ENCODE measurements around the gene TRH. TPM values are rescaled to one million over a fixed set of nuclear protein-coding genes. Genes with fewer than 3 reads are reported as not detected.

TRH gene
- total and polyA plus RNA-seq, 2 of the 4 experiments (the other 2 are of a cell fraction): not detected

DNA sequence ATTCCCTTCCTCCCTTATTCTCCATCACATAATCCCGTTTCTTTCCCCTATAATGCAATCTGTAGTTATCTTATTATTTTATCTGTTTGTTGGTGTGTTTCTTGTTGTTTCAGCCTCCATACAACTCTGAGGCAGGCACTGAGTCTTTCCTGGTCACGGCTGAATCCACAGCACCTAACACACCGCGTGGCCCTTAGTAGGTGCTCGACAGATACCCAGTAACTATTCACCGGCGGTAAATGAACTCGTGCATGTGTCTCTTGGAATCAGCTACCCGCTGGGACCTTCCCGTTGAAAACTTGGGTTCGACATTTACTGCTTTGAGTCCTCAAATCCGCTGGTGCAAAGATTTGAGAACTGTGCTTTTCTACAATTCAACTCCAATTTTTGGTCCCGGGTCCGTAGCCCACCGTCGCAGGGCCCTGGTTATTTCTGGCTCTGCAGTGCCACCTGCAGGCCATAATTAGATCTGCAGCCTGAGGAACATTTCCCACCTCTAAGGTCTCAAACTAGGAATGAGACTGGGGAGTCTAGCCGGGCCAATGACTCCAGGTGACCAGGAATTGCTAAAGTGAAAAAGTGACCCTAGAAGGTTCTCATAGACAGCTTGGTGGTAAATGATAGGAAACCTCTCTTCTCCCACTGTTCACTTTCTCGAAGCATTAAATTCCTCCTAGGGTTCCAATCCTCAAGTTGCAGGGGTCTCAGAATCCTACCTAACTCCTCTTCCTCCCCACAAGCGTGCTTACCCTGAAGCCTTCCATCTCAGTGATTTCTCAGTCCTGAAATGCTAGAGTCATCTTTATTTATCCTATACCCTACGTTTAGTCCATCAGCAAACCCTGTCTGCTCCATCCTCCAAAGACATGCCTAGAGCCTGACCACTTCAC is 40.0 kb upstream of the TRH start:
- Histone ChIP-seq H3K9me3 (ENCODE audit: control insufficient read depth, insufficient read depth, low read length) (peaks cover 14% of the 10 kb centered on the region), H3K4me1 (ENCODE audit: control insufficient read depth, insufficient read depth, low read length) (0 out of 2 replicates have a peak, but pooled peaks cover 2% of the 10 kb centered on the region), H4K8ac (ENCODE audit: low read depth in 2 of 2, low read length in 2 of 2) (no peak overlapping the region), H3K56ac (ENCODE audit: extremely low read depth, insufficient read depth, low read length) (no peak overlapping the region), H4K20me1 (ENCODE audit: insufficient read depth, low read length) (no peaks in the 10 kb centered on the region), H2BK5ac (ENCODE audit: low read depth, low read length, poor library complexity, severe bottlenecking) (no peak overlapping the region), H3K9me1 (ENCODE audit: insufficient read depth, low read length) (no peaks in the 10 kb centered on the region), H3K18ac (ENCODE audit: low read depth, low read length) (no peak overlapping the region), H3K27me3 (ENCODE audit: control insufficient read depth, insufficient read depth, low read length) (peaks cover 21% of the 10 kb centered on the region), H3K27ac (ENCODE audit: insufficient read depth, low read length) (no peak overlapping the region), H2BK15ac (ENCODE audit: low read depth, low read length) (no peak overlapping the region), H3K79me1 (ENCODE audit: low read depth in 1 of 2, low read length in 2 of 2) (no peaks in the 10 kb centered on the region), H3K36me3 (ENCODE audit: control insufficient read depth, insufficient read depth, low read length) (no peaks in the 10 kb centered on the region), H3K23ac (ENCODE audit: low read depth, low read length) (0 out of 2 replicates have a peak overlapping the region, but pooled peaks have one; percentile 29), H3K9ac (ENCODE audit: low read depth, low read length) (no peak overlapping the region), H3K14ac (replicated peaks; ENCODE audit: low read depth, low read length) (no peak overlapping the region), H2AFZ (replicated peaks; ENCODE audit: low read length, poor library complexity) (peak overlapping the region; percentile 76), H4K5ac (ENCODE audit: low read depth, low read length) (no peak overlapping the region), H2AK5ac (ENCODE audit: low read depth, low read length) (no peak overlapping the region), H2BK120ac (ENCODE audit: low read depth, low read length) (no peak overlapping the region), H2BK20ac (ENCODE audit: low read depth, low read length) (no peak overlapping the region; the same call in 1 of the 2 replicates), H2AK9ac (replicated peaks; ENCODE audit: low read depth, low read length, poor library complexity) (no peak overlapping the region), H3K4me3 (ENCODE audit: insufficient read depth, low read depth, low read length) (no peak overlapping the region; the same call in 1 of the 2 replicates), H3K4ac (ENCODE audit: low read depth, low read length) (no peak overlapping the region), H4K91ac (ENCODE audit: insufficient read depth, low read depth, low read length) (no peak overlapping the region), H3K4me2 (ENCODE audit: low read depth, low read length) (peak overlapping the region; percentile 85)
- in situ Hi-C loops (cut with MboI; ENCODE audit: low sequenced_read_pairs): loop anchor here (5.0 to 10.0 kb wide), 2 partner anchors 102 to 280 kb away; no protein-coding TSS in a partner anchor
- no TSS peak for BruUV-seq (replicated peaks)
- ATAC-seq (ENCODE audit: low read depth) (peak; percentile 89), DNase-seq (peak; percentile 16)
- 29 to 100% methylated on average over 1 to 12 of the region's 20 CpGs for WGBS, 2 experiments (ENCODE audit: extremely low coverage in 2 of 2, insufficient read length in 1 of 2)
- dilution Hi-C loops (cut with HindIII; ENCODE audit: low sequenced_read_pairs, unreplicated experiment): no loop called here
- intact Hi-C loops (cut with micrococcal nuclease): loop anchor here (1.0 to 2.0 kb wide), 5 partner anchors 105 to 552 kb away; no protein-coding TSS in a partner anchor
- CTCF ChIA-PET: interaction anchor here (0.6 to 1.0 kb wide), 3 partner anchors 11 to 165 kb away, joined by 3 to 4 read pairs (median 4); no protein-coding TSS in a partner anchor
- POLR2A ChIA-PET (ENCODE audit: unreplicated experiment): no interaction called here
- peak; percentile 77 for TF ChIP-seq RAD21 (IDR thresholded peaks at IDR 0.05; ENCODE audit: low read length)
- TF ChIP-seq CHD1 (IDR thresholded peaks at IDR 0.05; ENCODE audit: low read depth, low read length): no peak
- no peak for TF ChIP-seq MAZ (IDR thresholded peaks at IDR 0.05; ENCODE audit: borderline replicate concordance, low read depth, low read length)
- no peak for TF ChIP-seq POLR2A (IDR thresholded peaks at IDR 0.05; ENCODE audit: low read depth, low read length)
- TF ChIP-seq RFX5 (IDR thresholded peaks at IDR 0.05; ENCODE audit: low read depth, low read length): no peak
- no peak for TF ChIP-seq MXI1 (IDR thresholded peaks at IDR 0.05; ENCODE audit: borderline replicate concordance, low read depth, low read length)
- TF ChIP-seq BHLHE40 (IDR thresholded peaks at IDR 0.05; ENCODE audit: low read depth, low read length): no peak
- TF ChIP-seq RCOR1 (IDR thresholded peaks at IDR 0.05; ENCODE audit: insufficient replicate concordance, low read length): no peak
- TF ChIP-seq NFE2L2 (IDR thresholded peaks at IDR 0.05; ENCODE audit: low read depth, low read length): no peak
- no peak for TF ChIP-seq MAFK (IDR thresholded peaks at IDR 0.05; ENCODE audit: low read depth, low read length)
- TF ChIP-seq USF2 (IDR thresholded peaks at IDR 0.05; ENCODE audit: low read depth, low read length): no peak
- peak; percentile 87 for TF ChIP-seq SMC3 (IDR thresholded peaks at IDR 0.05; ENCODE audit: low read depth, low read length)
- peak; percentile 83 for TF ChIP-seq CTCF (conservative IDR thresholded peaks at IDR 0.05; ENCODE audit: low read depth, low read length)
- no peak for TF ChIP-seq FOS (IDR thresholded peaks at IDR 0.05; ENCODE audit: low read depth, low read length)
